GM19324 (cell line): Measurements from ENCODE around the gene BRMS1L.
A peak's percentile ranks its signal among the peaks of the same experiment; 100 is the strongest.
"Not testable (repeated sequence)": the region's sequence is repeated elsewhere in the genome, so short reads cannot be mapped to it uniquely, and the experiment has no call there.

Experiments
- ATAC-seq: cut with Tn5 transposase; IDR thresholded peaks from one replicate; pipeline ENCODE4 v1.9.1; 2021; ENCODE audit warnings: mild to moderate bottlenecking, moderate library complexity; ENCODE audit not compliant: unreplicated experiment, low FRiP score

Gene BRMS1L

DNA sequence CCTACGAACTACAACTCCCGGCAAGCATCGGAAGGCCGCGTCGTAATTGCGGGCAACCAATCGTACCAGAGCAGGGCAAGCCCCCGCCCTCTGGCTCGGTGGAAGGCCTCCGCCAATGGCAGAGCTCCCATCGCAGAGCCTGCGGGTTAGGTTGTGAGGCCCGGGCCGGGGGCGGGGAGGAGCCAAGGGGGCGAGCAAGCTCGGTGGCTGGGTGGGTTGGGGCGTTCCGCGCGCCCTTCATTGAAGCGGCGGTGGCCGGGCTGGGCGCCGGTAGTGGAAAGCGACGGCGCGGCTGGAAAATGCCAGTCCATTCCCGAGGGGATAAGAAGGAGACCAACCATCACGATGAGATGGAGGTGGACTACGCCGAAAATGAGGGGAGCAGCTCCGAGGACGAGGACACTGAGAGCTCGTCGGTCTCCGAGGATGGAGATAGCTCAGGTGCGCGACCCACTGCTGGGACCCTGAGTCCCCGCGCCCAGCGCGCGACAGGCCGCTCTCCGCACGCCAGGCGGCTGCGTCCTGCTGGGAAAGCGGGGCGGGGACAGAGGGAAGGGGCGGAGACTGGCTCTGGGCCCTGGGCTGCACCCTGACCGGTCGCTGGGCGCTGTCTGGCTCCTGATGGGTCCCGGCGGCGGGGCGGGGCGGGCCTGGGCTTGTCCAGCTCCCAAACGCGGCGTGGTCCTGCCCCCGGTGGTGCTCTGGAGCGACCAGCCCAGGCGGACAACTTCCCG lies at the start of gene BRMS1L:
Gene BRMS1L (plus strand): TSS at position 121 of the 734 bp plus-strand sequence. CDS start 179 bp downstream, at position 300.
- ATAC-seq, result peak; percentile 98

GRCh38 chr14:35776823-35777222 lies 49.3 kb upstream of the BRMS1L start:
- ATAC-seq, result no peak

- ATAC-seq, result not testable (repeated sequence)
These were observed 48.6 kb upstream of the BRMS1L start for GRCh38 chr14:35777550-35777949.

GRCh38 chr14:35779368-35779767 lies 46.8 kb upstream of the BRMS1L start:
- no peak for ATAC-seq

GRCh38 chr14:35783699-35784098 lies 42.4 kb upstream of the BRMS1L start:
- ATAC-seq, result no peak

- ATAC-seq, result no peak
These were observed 39.3 kb upstream of the BRMS1L start for GRCh38 chr14:35786856-35787255.

DNA sequence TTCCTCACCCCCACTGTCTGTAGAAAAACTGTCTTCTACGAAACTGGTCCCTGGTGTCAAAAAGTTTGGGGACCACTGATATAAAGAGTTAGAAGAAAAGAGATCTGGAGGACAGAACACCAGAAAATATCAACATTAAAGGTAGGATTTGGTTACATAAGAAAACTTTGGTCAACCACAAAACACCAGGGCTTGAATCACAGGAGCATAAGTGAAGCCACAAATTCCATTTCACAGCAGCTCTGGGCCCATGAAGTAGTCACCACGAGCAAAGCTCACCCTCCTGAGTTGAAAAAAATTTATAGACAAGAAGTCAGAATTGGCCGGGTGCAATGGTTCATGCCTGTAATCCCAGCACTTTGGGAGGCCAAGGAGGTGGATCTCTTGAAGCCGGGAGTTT lies 36.5 kb upstream of the BRMS1L start:
- ATAC-seq, result no peak

DNA sequence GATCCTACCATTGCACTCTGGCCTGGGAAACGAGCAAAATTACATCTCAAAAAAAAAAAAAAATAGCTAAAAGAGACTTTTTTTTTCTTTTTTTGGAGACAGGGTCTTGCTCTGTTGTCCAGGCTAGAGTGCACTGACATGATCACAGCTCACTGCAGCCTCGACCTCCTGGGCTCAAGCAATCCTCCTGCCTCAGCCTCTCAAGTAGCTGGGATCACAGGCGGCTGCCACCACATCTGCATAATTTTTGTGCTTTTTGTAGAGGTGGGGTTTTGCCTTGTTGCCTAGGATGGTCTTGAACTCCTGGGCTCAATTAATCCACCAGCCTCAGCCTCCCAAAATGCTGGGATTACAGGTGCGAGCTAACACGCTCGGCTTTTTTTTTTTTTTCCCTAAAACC lies 28.3 kb upstream of the BRMS1L start:
- ATAC-seq, result no peak

GRCh38 chr14:35806006-35806907 lies 19.9 kb upstream of the BRMS1L start:
- no peak for ATAC-seq

DNA sequence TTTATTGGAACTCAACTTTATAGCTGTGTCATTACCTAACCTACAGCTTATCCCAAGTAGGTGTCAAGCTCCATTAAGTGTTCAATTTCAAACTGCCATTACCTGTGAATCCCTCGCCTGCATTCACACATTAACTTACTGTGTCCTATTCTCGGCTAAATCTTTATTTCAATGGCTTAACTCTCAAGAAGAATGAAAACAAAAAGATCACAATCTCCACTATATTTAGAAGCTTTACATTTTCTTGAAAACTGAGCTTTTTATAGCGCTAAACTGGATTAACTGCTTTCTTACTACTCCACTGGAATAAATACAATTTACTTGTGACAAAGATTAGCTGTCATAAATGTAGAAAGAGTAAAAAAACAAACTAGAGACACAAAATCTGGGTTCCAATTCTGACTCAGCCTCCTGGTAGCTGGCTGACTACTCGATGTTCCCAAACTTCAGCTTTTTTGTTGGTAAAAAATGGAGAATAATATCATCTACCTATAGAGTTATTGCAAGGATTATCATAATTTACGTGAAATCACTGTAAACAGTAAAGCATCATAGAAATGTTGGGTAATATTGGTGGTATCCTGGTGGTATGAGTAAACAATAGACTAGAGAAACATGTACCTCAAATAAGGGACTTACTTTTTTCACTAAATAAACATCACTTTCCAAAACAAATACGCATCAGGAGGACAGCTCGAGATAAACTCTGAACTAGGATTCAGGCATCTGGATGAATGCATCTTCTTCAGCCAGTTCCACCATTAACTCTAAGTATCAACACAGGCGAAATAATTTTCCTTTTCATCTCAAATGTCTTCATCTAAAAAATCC lies 18.8 kb upstream of the BRMS1L start:
- ATAC-seq, result no peak

- ATAC-seq, result no peak
These were observed 18.0 kb upstream of the BRMS1L start for GRCh38 chr14:35808076-35808637.

DNA sequence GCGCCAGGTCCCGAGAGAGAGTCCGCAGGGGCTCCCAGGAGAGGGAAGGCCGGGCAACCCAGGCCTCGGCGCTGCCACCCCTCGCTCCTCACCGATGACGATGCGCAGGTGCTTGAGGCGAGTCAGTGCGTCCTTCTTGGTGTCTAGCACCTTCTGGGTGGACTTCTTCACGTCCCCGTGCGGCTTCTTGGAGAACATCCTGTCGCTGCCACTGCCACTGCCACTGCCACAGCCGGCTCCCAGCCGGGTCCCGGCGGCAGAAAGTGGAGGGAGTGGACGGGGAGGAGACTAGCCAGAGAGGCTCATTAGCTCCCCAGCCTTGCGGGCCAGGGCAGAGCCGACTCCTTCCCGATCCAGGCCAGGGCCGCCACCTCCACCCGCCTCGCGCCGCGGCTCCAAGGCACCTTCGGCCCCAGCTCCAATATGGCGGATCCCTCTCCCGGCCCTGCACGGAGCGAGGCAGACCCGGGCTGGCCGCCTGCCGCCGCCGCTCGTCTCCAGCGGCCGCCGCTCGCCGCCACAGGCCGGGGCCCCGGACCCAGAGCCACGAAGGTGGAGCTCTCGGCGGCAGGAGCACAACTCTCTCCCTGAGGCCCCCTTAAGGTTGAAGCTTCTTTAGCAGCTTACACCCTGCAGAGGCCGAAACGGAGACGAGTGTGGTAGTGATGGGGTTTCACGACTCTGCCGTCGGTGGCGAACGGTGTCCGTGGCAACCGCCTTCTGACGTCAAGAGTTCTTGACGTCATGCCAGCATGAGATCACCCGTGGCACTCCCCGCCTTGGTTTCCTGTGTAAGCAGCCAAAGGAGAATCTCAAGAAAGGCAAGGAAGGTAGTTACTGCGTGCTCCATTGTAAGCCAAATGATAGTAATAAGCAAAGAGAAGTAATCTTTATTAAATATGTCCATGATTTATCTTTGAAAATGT lies 17.2 kb upstream of the BRMS1L start, which contains the start of gene RALGAPA1:
Gene RALGAPA1 (minus strand): TSS at position 658 of the 926 bp plus-strand sequence. CDS start 460 bp downstream, at position 198.
- ATAC-seq, result peak; percentile 98

DNA sequence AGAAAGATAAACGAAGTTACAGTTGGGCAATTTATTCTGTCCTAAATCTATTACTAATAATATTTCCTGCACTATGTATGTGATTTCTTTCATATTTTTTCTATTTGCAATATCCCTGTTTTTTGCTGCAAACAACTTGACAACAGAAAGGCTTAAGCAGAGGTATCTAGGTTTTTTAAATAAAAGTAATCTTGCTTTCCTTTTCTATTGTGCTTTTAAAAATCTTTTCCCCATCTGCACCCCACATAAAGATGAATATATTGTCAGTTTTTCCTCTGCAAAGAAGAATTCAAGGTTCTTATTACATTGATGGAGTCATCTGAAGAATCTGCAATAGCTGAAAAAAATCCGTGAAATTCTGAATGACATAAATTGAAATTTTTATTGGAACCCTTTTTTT lies 16.5 kb upstream of the BRMS1L start:
- ATAC-seq, result no peak

- ATAC-seq, result no peak
These were observed 15.2 kb upstream of the BRMS1L start for GRCh38 chr14:35810963-35811362.

DNA sequence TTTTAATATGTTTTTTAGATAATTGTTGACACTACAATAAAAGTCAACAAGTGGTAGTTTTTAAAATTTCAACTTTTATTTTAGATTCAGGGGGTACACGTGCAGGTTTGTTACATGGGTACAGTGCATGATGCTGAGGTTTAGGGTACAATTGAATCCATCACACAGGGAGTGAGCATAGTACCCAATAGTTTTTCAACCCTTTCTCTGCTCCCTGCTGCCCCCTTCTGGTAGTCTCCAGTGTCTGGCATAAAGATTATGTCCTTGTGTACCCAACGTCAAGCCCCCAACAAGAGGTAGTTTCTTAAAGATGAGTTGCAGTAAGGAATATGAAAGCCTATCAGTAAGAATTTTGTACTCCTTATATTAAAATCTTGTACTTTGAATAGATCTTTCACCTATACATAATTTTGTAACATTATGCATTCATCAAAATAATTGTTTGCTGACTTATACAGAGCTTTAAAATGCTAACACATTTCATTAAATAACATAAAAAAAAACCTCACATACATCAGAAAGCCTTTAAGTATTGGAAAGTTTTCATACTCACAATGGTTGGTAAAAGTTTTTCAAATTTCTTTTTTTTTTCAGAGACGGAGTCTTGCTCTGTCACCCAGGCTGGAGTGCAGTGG lies 11.7 kb upstream of the BRMS1L start:
- ATAC-seq, result peak; percentile 68

- ATAC-seq, result no peak
These were observed 7.6 kb upstream of the BRMS1L start for GRCh38 chr14:35818346-35819115.

GRCh38 chr14:35819591-35820540 lies 6.3 kb upstream of the BRMS1L start:
- no peak for ATAC-seq
